T-helper 1 cell treated with Interleukin-12 subunit alpha and Interleukin-12 subunit beta and Interleukin-4 antibody, amounts not matched to agents 30 μg/mL and 1 μg/mL, for 36 hours (primary cell): ENCODE measurements around the gene JAML.

Experiments
- H3K27ac Mint-ChIP-seq: one replicate; pipeline ENCODE4 v1.8.0; 2021; ENCODE audit warnings: mild to moderate bottlenecking, mixed read lengths
- H3K27me3 Mint-ChIP-seq: one replicate; pipeline ENCODE4 v1.8.0; 2021; ENCODE audit warnings: low read depth, mixed read lengths
- H3K36me3 Mint-ChIP-seq: one replicate; pipeline ENCODE4 v1.8.0; 2021; ENCODE audit warnings: low read depth, mixed read lengths
- H3K4me1 Mint-ChIP-seq: one replicate; pipeline ENCODE4 v1.8.0; 2021; ENCODE audit warnings: low read depth, mixed read lengths
- H3K4me3 Mint-ChIP-seq: one replicate; pipeline ENCODE4 v1.8.0; 2021; ENCODE audit warnings: mild to moderate bottlenecking, moderate library complexity, mixed read lengths
- H3K9me3 Mint-ChIP-seq: one replicate; pipeline ENCODE4 v1.8.0; 2021; ENCODE audit warnings: mixed read lengths

JAML gene

GRCh38 chr11:118176778-118177134, 48.1 kb downstream of the JAML start:
- Mint-ChIP-seq H3K4me1 (peaks cover under 1% of the 10 kb centered on the region), H3K36me3 (no peaks in the 10 kb centered on the region), H3K4me3 (no peak overlapping the region), H3K9me3 (no peaks in the 10 kb centered on the region), H3K27me3 (peaks cover 36% of the 10 kb centered on the region), H3K27ac (no peak overlapping the region)

GRCh38 chr11:118175993-118176777, 48.6 kb downstream of the JAML start, which contains the start of gene SCN2B:
Gene SCN2B (minus strand): TSS chr11:118176639. CDS start chr11:118176431, 208 bp downstream.
- peaks cover 36% of the 10 kb centered on the region for H3K27me3 Mint-ChIP-seq
- H3K27ac Mint-ChIP-seq, result no peak within 1 kb of the TSS
- H3K4me1 Mint-ChIP-seq, result peaks cover 6% of the 10 kb centered on the region
- H3K36me3 Mint-ChIP-seq, result no peaks in the 10 kb centered on the region
- H3K4me3 Mint-ChIP-seq, result no peak within 1 kb of the TSS
- no peaks in the 10 kb centered on the region for H3K9me3 Mint-ChIP-seq

- no peak overlapping the region for H3K4me3 Mint-ChIP-seq
- peaks cover 7% of the 10 kb centered on the region for H3K4me1 Mint-ChIP-seq
- no peak overlapping the region for H3K27ac Mint-ChIP-seq
- H3K27me3 Mint-ChIP-seq, result peaks cover 36% of the 10 kb centered on the region
- H3K36me3 Mint-ChIP-seq, result no peaks in the 10 kb centered on the region
- H3K9me3 Mint-ChIP-seq, result no peaks in the 10 kb centered on the region
Measured at GRCh38 chr11:118175031-118175992, 49.5 kb downstream of the JAML start.

- peaks cover 36% of the 10 kb centered on the region for H3K27me3 Mint-ChIP-seq
- no peaks in the 10 kb centered on the region for H3K36me3 Mint-ChIP-seq
- no peak overlapping the region for H3K4me3 Mint-ChIP-seq
- peaks cover 7% of the 10 kb centered on the region for H3K4me1 Mint-ChIP-seq
- H3K27ac Mint-ChIP-seq, result no peak overlapping the region
- no peaks in the 10 kb centered on the region for H3K9me3 Mint-ChIP-seq
Measured at GRCh38 chr11:118174006-118174567, 50.7 kb downstream of the JAML start.

GRCh38 chr11:118172356-118172755, 52.5 kb downstream of the JAML start:
- H3K27me3 Mint-ChIP-seq, result peaks cover 41% of the 10 kb centered on the region
- no peak overlapping the region for H3K27ac Mint-ChIP-seq
- peaks cover 7% of the 10 kb centered on the region for H3K4me1 Mint-ChIP-seq
- H3K36me3 Mint-ChIP-seq, result no peaks in the 10 kb centered on the region
- no peak overlapping the region for H3K4me3 Mint-ChIP-seq
- no peaks in the 10 kb centered on the region for H3K9me3 Mint-ChIP-seq

GRCh38 chr11:118171269-118172062, 53.3 kb downstream of the JAML start:
- Mint-ChIP-seq H3K27ac (no peak overlapping the region), H3K36me3 (no peaks in the 10 kb centered on the region), H3K4me1 (peaks cover 7% of the 10 kb centered on the region), H3K27me3 (peaks cover 37% of the 10 kb centered on the region), H3K4me3 (no peak overlapping the region), H3K9me3 (no peaks in the 10 kb centered on the region)

GRCh38 chr11:118170882-118171268, 53.9 kb downstream of the JAML start:
- H3K36me3 Mint-ChIP-seq, result no peaks in the 10 kb centered on the region
- H3K27ac Mint-ChIP-seq, result no peak overlapping the region
- H3K27me3 Mint-ChIP-seq, result peaks cover 32% of the 10 kb centered on the region
- H3K4me1 Mint-ChIP-seq, result peaks cover 7% of the 10 kb centered on the region
- H3K9me3 Mint-ChIP-seq, result no peaks in the 10 kb centered on the region
- H3K4me3 Mint-ChIP-seq, result no peak overlapping the region

GRCh38 chr11:118170231-118170630, 54.6 kb downstream of the JAML start:
- no peaks in the 10 kb centered on the region for H3K36me3 Mint-ChIP-seq
- no peak overlapping the region for H3K27ac Mint-ChIP-seq
- peaks cover 7% of the 10 kb centered on the region for H3K4me1 Mint-ChIP-seq
- no peaks in the 10 kb centered on the region for H3K9me3 Mint-ChIP-seq
- peaks cover 26% of the 10 kb centered on the region for H3K27me3 Mint-ChIP-seq
- no peak overlapping the region for H3K4me3 Mint-ChIP-seq

- Mint-ChIP-seq H3K4me3 (no peak overlapping the region), H3K9me3 (no peaks in the 10 kb centered on the region)
Measured at GRCh38 chr11:118169300-118170140, 55.3 kb downstream of the JAML start.

GRCh38 chr11:118168751-118169150, 56.1 kb downstream of the JAML start:
- peaks cover 7% of the 10 kb centered on the region for H3K4me1 Mint-ChIP-seq
- H3K27me3 Mint-ChIP-seq, result peaks cover 16% of the 10 kb centered on the region
- H3K9me3 Mint-ChIP-seq, result no peaks in the 10 kb centered on the region
- no peak overlapping the region for H3K27ac Mint-ChIP-seq
- H3K4me3 Mint-ChIP-seq, result no peak overlapping the region
- H3K36me3 Mint-ChIP-seq, result no peaks in the 10 kb centered on the region

More at GRCh38 chr11:118169300-118170140, 55.3 kb downstream of the JAML start:
- H3K36me3 Mint-ChIP-seq, result no peaks in the 10 kb centered on the region
- H3K27ac Mint-ChIP-seq, result no peak overlapping the region
- H3K27me3 Mint-ChIP-seq, result peaks cover 21% of the 10 kb centered on the region
- peaks cover 7% of the 10 kb centered on the region for H3K4me1 Mint-ChIP-seq

GRCh38 chr11:118168316-118168715, 56.5 kb downstream of the JAML start:
- Mint-ChIP-seq H3K9me3 (no peaks in the 10 kb centered on the region), H3K4me1 (peaks cover 7% of the 10 kb centered on the region), H3K36me3 (no peaks in the 10 kb centered on the region), H3K27ac (no peak overlapping the region), H3K4me3 (no peak overlapping the region), H3K27me3 (peaks cover 19% of the 10 kb centered on the region)

GRCh38 chr11:118167906-118168305, 56.9 kb downstream of the JAML start:
- Mint-ChIP-seq H3K9me3 (no peaks in the 10 kb centered on the region), H3K27me3 (peaks cover 19% of the 10 kb centered on the region), H3K36me3 (no peaks in the 10 kb centered on the region), H3K4me1 (peaks cover 7% of the 10 kb centered on the region), H3K4me3 (no peak overlapping the region), H3K27ac (no peak overlapping the region)

- Mint-ChIP-seq H3K9me3 (no peaks in the 10 kb centered on the region), H3K4me1 (peaks cover 7% of the 10 kb centered on the region), H3K27me3 (peaks cover 21% of the 10 kb centered on the region), H3K4me3 (no peak overlapping the region), H3K27ac (no peak overlapping the region), H3K36me3 (no peaks in the 10 kb centered on the region)
Measured at GRCh38 chr11:118167253-118167652, 57.6 kb downstream of the JAML start.
